Measurements from ENCODE around the gene SPATS2L.

The SPATS2L gene

GRCh38 chr2:200349868-200350267, 43.4 kb downstream of the SPATS2L start:
- peak overlapping the region; percentile 4 for H3K18ac ChIP-seq (ENCODE audit: low read length)
- no peaks in the 10 kb centered on the region for H3K27me3 ChIP-seq (ENCODE audit: insufficient read depth, low read length, poor library complexity)
- no peak overlapping the region for H3K56ac ChIP-seq (ENCODE audit: low read length)
- H3K4me1 ChIP-seq (ENCODE audit: control insufficient read depth, low read depth, low read length) = peaks cover 17% of the 10 kb centered on the region
- H3K9ac ChIP-seq (ENCODE audit: low read length) = no peak overlapping the region
- H3K4ac ChIP-seq (ENCODE audit: low read depth, low read length) = no peak overlapping the region
- no peak overlapping the region for H4K5ac ChIP-seq (ENCODE audit: low read length)
- no peak overlapping the region for H2BK120ac ChIP-seq (ENCODE audit: low read depth, low read length)
- H4K8ac ChIP-seq (ENCODE audit: low read depth, low read length) = peak overlapping the region; percentile 95
- no peak overlapping the region for H2BK5ac ChIP-seq (ENCODE audit: low read length)
- no peak overlapping the region for H2BK15ac ChIP-seq (replicated peaks; ENCODE audit: low read depth)
- no peak overlapping the region for H3K4me2 ChIP-seq (ENCODE audit: low read length)
- H3K27ac ChIP-seq (ENCODE audit: low read depth, low read length) = peak overlapping the region; percentile 24
- no peak overlapping the region for H3K23ac ChIP-seq (ENCODE audit: low read length)
- H3K4me3 ChIP-seq (ENCODE audit: low read length) = no peak overlapping the region
- no peak overlapping the region for H2AK5ac ChIP-seq (ENCODE audit: low read length)
- DNase-seq = no peak
- H3K36me3 ChIP-seq (ENCODE audit: control insufficient read depth, insufficient read depth, low read length) = peaks cover 2% of the 10 kb centered on the region
- WGBS (ENCODE audit: extremely low coverage, insufficient coverage, low lambda C conversion rate) = no CpG with 5 or more reads among the region's 3 CpGs
- peaks cover 74% of the 10 kb centered on the region for H3K79me2 ChIP-seq (ENCODE audit: control insufficient read depth, insufficient read depth, low read length)
- H3K79me1 ChIP-seq (ENCODE audit: low read length) = peaks cover 13% of the 10 kb centered on the region

DNA sequence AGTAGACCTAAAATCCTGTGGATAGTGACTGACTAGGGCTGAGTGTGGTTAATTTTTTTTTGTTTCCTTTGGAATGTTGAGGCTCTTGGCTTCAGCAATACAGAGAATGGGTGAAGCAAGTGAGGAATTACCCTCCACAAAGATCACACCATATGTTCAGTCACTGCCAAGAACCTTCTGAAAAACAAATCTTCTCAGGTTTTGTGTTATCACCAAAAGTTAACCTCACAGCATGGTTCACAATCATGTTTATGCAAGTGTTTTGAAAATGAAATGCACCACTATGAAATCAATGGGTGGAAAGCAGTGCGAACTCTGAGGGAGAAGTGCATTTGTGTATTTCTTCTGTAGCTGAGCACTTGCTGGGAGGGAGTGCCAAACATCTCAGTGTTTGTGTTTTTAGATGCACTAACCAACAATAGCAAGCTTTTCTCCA, 44.4 kb downstream of the SPATS2L start:
- WGBS (ENCODE audit: extremely low coverage, insufficient coverage, low lambda C conversion rate) = no CpG with 5 or more reads among the region's 1 CpG
- Histone ChIP-seq H3K4me2 (ENCODE audit: low read length) (no peak overlapping the region), H3K79me1 (ENCODE audit: low read length) (peaks cover 13% of the 10 kb centered on the region), H3K27me3 (ENCODE audit: insufficient read depth, low read length, poor library complexity) (no peaks in the 10 kb centered on the region), H2AK5ac (ENCODE audit: low read length) (no peak overlapping the region), H3K56ac (ENCODE audit: low read length) (no peak overlapping the region), H3K36me3 (ENCODE audit: control insufficient read depth, insufficient read depth, low read length) (peaks cover 2% of the 10 kb centered on the region), H3K9ac (ENCODE audit: low read length) (no peak overlapping the region), H3K18ac (ENCODE audit: low read length) (no peak overlapping the region), H3K4me1 (ENCODE audit: control insufficient read depth, low read depth, low read length) (peaks cover 22% of the 10 kb centered on the region), H3K4me3 (ENCODE audit: low read length) (no peak overlapping the region), H2BK120ac (ENCODE audit: low read depth, low read length) (no peak overlapping the region), H3K4ac (ENCODE audit: low read depth, low read length) (no peak overlapping the region), H3K23ac (ENCODE audit: low read length) (no peak overlapping the region), H3K27ac (ENCODE audit: low read depth, low read length) (no peak overlapping the region), H3K79me2 (ENCODE audit: control insufficient read depth, insufficient read depth, low read length) (peaks cover 71% of the 10 kb centered on the region), H4K8ac (ENCODE audit: low read depth, low read length) (no peak overlapping the region), H2BK15ac (replicated peaks; ENCODE audit: low read depth) (no peak overlapping the region), H4K5ac (ENCODE audit: low read length) (no peak overlapping the region), H2BK5ac (ENCODE audit: low read length) (no peak overlapping the region)
- DNase-seq = peak; percentile 43

DNA sequence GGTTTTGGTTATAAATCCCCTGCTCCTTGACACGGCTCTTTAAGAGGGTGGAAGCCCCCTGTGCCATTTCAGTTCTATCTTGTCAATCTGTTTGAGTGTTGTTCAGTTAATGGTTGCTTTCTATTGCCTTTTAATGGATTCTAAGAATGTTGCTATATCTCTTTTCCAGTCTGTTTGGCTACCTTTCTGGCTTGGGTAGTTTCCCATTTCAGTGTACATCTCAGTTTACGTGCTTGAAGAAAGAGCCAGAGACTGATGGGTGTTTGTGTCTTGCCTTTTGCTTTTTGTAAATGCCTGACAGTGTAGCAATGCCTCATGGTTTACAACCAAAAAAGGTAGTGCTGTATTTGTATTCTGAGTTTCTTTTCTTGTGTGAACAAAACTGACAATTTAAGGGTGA, 45.3 kb downstream of the SPATS2L start:
- H4K8ac ChIP-seq (ENCODE audit: low read depth, low read length) = no peak overlapping the region
- H3K4me1 ChIP-seq (ENCODE audit: control insufficient read depth, low read depth, low read length) = peaks cover 25% of the 10 kb centered on the region
- H3K36me3 ChIP-seq (ENCODE audit: control insufficient read depth, insufficient read depth, low read length) = peaks cover 2% of the 10 kb centered on the region
- no peak overlapping the region for H4K5ac ChIP-seq (ENCODE audit: low read length)
- H3K27me3 ChIP-seq (ENCODE audit: insufficient read depth, low read length, poor library complexity) = no peaks in the 10 kb centered on the region
- H3K4me3 ChIP-seq (ENCODE audit: low read length) = no peak overlapping the region
- no peak overlapping the region for H3K27ac ChIP-seq (ENCODE audit: low read depth, low read length)
- H3K79me1 ChIP-seq (ENCODE audit: low read length) = peaks cover 13% of the 10 kb centered on the region
- H3K23ac ChIP-seq (ENCODE audit: low read length) = no peak overlapping the region
- DNase-seq = no peak
- no peak overlapping the region for H3K4ac ChIP-seq (ENCODE audit: low read depth, low read length)
- H3K4me2 ChIP-seq (ENCODE audit: low read length) = no peak overlapping the region
- no peak overlapping the region for H2BK120ac ChIP-seq (ENCODE audit: low read depth, low read length)
- no peak overlapping the region for H2BK15ac ChIP-seq (replicated peaks; ENCODE audit: low read depth)
- H3K9ac ChIP-seq (ENCODE audit: low read length) = peak overlapping the region; percentile 1
- peak overlapping the region; percentile 35 for H3K56ac ChIP-seq (ENCODE audit: low read length)
- peaks cover 70% of the 10 kb centered on the region for H3K79me2 ChIP-seq (ENCODE audit: control insufficient read depth, insufficient read depth, low read length)
- no peak overlapping the region for H2AK5ac ChIP-seq (ENCODE audit: low read length)
- no peak overlapping the region for H3K18ac ChIP-seq (ENCODE audit: low read length)
- WGBS (ENCODE audit: extremely low coverage, insufficient coverage, low lambda C conversion rate) = no CpG with 5 or more reads among the region's 2 CpGs
- H2BK5ac ChIP-seq (ENCODE audit: low read length) = no peak overlapping the region

- H4K5ac ChIP-seq (ENCODE audit: low read length) = no peak overlapping the region
- no peak overlapping the region for H3K27ac ChIP-seq (ENCODE audit: low read depth, low read length)
- H3K23ac ChIP-seq (ENCODE audit: low read length) = no peak overlapping the region
- no peaks in the 10 kb centered on the region for H3K27me3 ChIP-seq (ENCODE audit: insufficient read depth, low read length, poor library complexity)
- peaks cover 69% of the 10 kb centered on the region for H3K79me2 ChIP-seq (ENCODE audit: control insufficient read depth, insufficient read depth, low read length)
- H3K36me3 ChIP-seq (ENCODE audit: control insufficient read depth, insufficient read depth, low read length) = peaks cover 2% of the 10 kb centered on the region
- no peak overlapping the region for H3K56ac ChIP-seq (ENCODE audit: low read length)
- H3K4me1 ChIP-seq (ENCODE audit: control insufficient read depth, low read depth, low read length) = peaks cover 22% of the 10 kb centered on the region
- DNase-seq = peak; percentile 91
- no peak overlapping the region for H3K9ac ChIP-seq (ENCODE audit: low read length)
- H2BK120ac ChIP-seq (ENCODE audit: low read depth, low read length) = no peak overlapping the region
- no peak overlapping the region for H4K8ac ChIP-seq (ENCODE audit: low read depth, low read length)
- no CpG with 5 or more reads among the region's 1 CpG for WGBS (ENCODE audit: extremely low coverage, insufficient coverage, low lambda C conversion rate)
- H3K18ac ChIP-seq (ENCODE audit: low read length) = peak overlapping the region; percentile 80
- H3K4ac ChIP-seq (ENCODE audit: low read depth, low read length) = peak overlapping the region; percentile 8
- no peak overlapping the region for H3K4me3 ChIP-seq (ENCODE audit: low read length)
- no peak overlapping the region for H2AK5ac ChIP-seq (ENCODE audit: low read length)
- H3K4me2 ChIP-seq (ENCODE audit: low read length) = no peak overlapping the region
- no peak overlapping the region for H2BK15ac ChIP-seq (replicated peaks; ENCODE audit: low read depth)
- H3K79me1 ChIP-seq (ENCODE audit: low read length) = peaks cover 7% of the 10 kb centered on the region
- H2BK5ac ChIP-seq (ENCODE audit: low read length) = no peak overlapping the region
These were observed 46.1 kb downstream of the SPATS2L start for GRCh38 chr2:200352636-200353035.

- WGBS (ENCODE audit: extremely low coverage, insufficient coverage, low lambda C conversion rate) = no CpG with 5 or more reads among the region's 3 CpGs
These were observed 46.6 kb downstream of the SPATS2L start for GRCh38 chr2:200353120-200353519.

GRCh38 chr2:200353874-200354273, 47.4 kb downstream of the SPATS2L start:
- Histone ChIP-seq H3K56ac (ENCODE audit: low read length) (no peak overlapping the region), H3K27me3 (ENCODE audit: insufficient read depth, low read length, poor library complexity) (no peaks in the 10 kb centered on the region), H3K36me3 (ENCODE audit: control insufficient read depth, insufficient read depth, low read length) (no peaks in the 10 kb centered on the region), H2BK120ac (ENCODE audit: low read depth, low read length) (no peak overlapping the region), H4K5ac (ENCODE audit: low read length) (no peak overlapping the region), H3K4ac (ENCODE audit: low read depth, low read length) (no peak overlapping the region), H2AK5ac (ENCODE audit: low read length) (no peak overlapping the region), H3K79me2 (ENCODE audit: control insufficient read depth, insufficient read depth, low read length) (peaks cover 71% of the 10 kb centered on the region), H4K8ac (ENCODE audit: low read depth, low read length) (no peak overlapping the region), H3K4me2 (ENCODE audit: low read length) (no peak overlapping the region), H3K79me1 (ENCODE audit: low read length) (peaks cover 4% of the 10 kb centered on the region), H3K18ac (ENCODE audit: low read length) (no peak overlapping the region), H3K4me1 (ENCODE audit: control insufficient read depth, low read depth, low read length) (peaks cover 22% of the 10 kb centered on the region), H2BK15ac (replicated peaks; ENCODE audit: low read depth) (no peak overlapping the region), H3K27ac (ENCODE audit: low read depth, low read length) (no peak overlapping the region), H3K9ac (ENCODE audit: low read length) (no peak overlapping the region), H2BK5ac (ENCODE audit: low read length) (no peak overlapping the region), H3K23ac (ENCODE audit: low read length) (no peak overlapping the region), H3K4me3 (ENCODE audit: low read length) (no peak overlapping the region)
- no peak for DNase-seq
- no CpG with 5 or more reads among the region's 2 CpGs for WGBS (ENCODE audit: extremely low coverage, insufficient coverage, low lambda C conversion rate)

More at GRCh38 chr2:200353120-200353519, 46.6 kb downstream of the SPATS2L start:
- no peak overlapping the region for H2BK15ac ChIP-seq (replicated peaks; ENCODE audit: low read depth)
- no peak overlapping the region for H3K23ac ChIP-seq (ENCODE audit: low read length)
- H3K27ac ChIP-seq (ENCODE audit: low read depth, low read length) = no peak overlapping the region
- no peak for DNase-seq
- H4K8ac ChIP-seq (ENCODE audit: low read depth, low read length) = no peak overlapping the region
- H3K79me1 ChIP-seq (ENCODE audit: low read length) = peaks cover 7% of the 10 kb centered on the region
- no peak overlapping the region for H3K56ac ChIP-seq (ENCODE audit: low read length)
- H4K5ac ChIP-seq (ENCODE audit: low read length) = no peak overlapping the region
- no peak overlapping the region for H2BK5ac ChIP-seq (ENCODE audit: low read length)
- H3K4me2 ChIP-seq (ENCODE audit: low read length) = no peak overlapping the region
- no peak overlapping the region for H2AK5ac ChIP-seq (ENCODE audit: low read length)
- peaks cover 2% of the 10 kb centered on the region for H3K36me3 ChIP-seq (ENCODE audit: control insufficient read depth, insufficient read depth, low read length)
- H3K27me3 ChIP-seq (ENCODE audit: insufficient read depth, low read length, poor library complexity) = no peaks in the 10 kb centered on the region
- no peak overlapping the region for H3K4me3 ChIP-seq (ENCODE audit: low read length)
- H3K4me1 ChIP-seq (ENCODE audit: control insufficient read depth, low read depth, low read length) = peaks cover 22% of the 10 kb centered on the region
- H3K4ac ChIP-seq (ENCODE audit: low read depth, low read length) = no peak overlapping the region
- no peak overlapping the region for H2BK120ac ChIP-seq (ENCODE audit: low read depth, low read length)
- peaks cover 72% of the 10 kb centered on the region for H3K79me2 ChIP-seq (ENCODE audit: control insufficient read depth, insufficient read depth, low read length)
- no peak overlapping the region for H3K9ac ChIP-seq (ENCODE audit: low read length)
- no peak overlapping the region for H3K18ac ChIP-seq (ENCODE audit: low read length)

All from mesendoderm (in vitro differentiated cells).